Measurements from ENCODE around the gene OLA1.

DNA sequence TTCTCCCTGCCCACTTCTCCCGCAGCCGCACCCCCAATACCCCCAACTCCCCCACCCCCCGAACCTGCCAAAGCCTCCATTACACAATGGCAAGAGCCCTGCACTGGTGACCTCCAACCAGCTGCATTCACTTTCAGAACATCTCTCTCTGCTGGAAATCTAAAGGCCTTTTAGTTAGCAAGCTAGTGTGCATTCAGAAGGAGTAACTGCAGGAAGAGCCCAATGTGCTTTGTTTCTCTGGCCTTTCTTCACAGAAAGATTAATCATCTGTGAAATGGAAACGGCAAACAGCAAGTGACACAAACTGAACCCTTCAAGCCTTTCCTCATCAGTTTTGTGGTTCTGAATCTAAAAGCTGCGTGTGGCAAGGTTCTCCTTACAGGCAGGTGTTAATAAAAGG lies 124.2 kb downstream of the OLA1 start:
- TF ChIP-seq EZH2 (IDR thresholded peaks at IDR 0.05) (no peak), EZH2phosphoT487 (IDR thresholded peaks at IDR 0.05) (peak; percentile 82)
- TF ChIP-seq, protein P1, sequence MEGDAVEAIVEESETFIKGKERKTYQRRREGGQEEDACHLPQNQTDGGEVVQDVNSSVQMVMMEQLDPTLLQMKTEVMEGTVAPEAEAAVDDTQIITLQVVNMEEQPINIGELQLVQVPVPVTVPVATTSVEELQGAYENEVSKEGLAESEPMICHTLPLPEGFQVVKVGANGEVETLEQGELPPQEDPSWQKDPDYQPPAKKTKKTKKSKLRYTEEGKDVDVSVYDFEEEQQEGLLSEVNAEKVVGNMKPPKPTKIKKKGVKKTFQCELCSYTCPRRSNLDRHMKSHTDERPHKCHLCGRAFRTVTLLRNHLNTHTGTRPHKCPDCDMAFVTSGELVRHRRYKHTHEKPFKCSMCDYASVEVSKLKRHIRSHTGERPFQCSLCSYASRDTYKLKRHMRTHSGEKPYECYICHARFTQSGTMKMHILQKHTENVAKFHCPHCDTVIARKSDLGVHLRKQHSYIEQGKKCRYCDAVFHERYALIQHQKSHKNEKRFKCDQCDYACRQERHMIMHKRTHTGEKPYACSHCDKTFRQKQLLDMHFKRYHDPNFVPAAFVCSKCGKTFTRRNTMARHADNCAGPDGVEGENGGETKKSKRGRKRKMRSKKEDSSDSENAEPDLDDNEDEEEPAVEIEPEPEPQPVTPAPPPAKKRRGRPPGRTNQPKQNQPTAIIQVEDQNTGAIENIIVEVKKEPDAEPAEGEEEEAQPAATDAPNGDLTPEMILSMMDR (IDR thresholded peaks at IDR 0.05), result no peak

All from neural progenitor cell (in vitro differentiated cells).